ENCODE results near the gene HMGXB4. TPM values are rescaled to one million over a fixed set of nuclear protein-coding genes. Genes with fewer than 3 reads are reported as not detected.

The HMGXB4 gene
- total and polyA plus RNA-seq, 2 donors (not counting 1 experiment from before 2014, with no cell fraction given), result 5.9 to 25.2 TPM

DNA sequence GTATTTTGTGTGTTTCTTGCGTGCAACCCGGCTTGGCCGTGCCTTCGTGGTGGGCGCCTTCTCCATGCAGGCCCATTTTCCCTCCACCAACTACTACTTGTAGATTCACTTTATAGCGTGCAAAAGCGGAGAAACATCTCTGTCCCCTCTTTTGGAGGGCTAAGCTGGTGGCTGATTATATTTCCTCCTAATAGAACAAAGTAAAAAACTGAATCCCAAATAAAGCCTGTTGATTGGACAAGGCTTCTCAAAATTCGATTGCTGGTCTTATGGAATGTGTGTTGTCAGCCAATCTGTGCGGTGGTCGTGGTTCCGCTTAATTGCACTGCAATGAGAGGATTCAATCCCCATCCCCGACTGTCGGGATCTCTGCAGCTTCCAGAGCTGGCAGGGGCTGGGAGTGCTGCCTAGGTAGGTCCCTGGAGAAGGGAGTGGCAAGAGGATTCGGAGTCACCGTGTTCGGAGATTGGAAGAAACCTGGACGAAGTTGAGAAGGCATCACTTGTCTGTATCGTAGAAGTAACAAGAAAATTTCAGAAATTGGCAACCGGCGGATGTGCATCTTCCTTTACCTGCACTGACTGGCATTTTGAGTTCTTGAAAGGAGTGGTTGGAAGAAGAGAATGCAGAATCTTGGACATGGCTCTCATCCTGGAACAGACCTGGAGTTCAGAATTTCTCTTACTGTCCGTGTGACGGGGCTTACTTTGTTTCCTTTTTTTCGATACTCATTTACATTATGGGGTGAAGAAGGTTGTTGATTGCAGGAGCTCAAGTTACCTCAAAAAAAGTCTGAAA, 1.1 kb downstream of the HMGXB4 start:
- Histone ChIP-seq H3K9ac (ENCODE audit: low read length) (peak overlapping the region; percentile 95), H3K4me2 (replicated peaks; ENCODE audit: low read depth, low read length, poor library complexity, severe bottlenecking) (peak overlapping the region; percentile 83), H3K4me3 (ENCODE audit: control extremely low read depth in 1 of 5, extremely low read depth in 1 of 5, insufficient read depth in 1 of 5, low read depth in 2 of 5, low read length in 4 of 5) (peak overlapping the region; percentile 53 to 79 (median 71)), H3K9me3 (ENCODE audit: control extremely low read depth in 1 of 3, control insufficient read depth in 2 of 3, insufficient read depth in 1 of 3, low read length in 2 of 3) (no peaks in the 10 kb centered on the region), H2AFZ (ENCODE audit: insufficient read depth, low read depth, low read length, poor library complexity, severe bottlenecking) (peak overlapping the region; percentile 94), H3K27me3 (replicated peaks in 1 of 4; ENCODE audit: control extremely low read depth in 1 of 4, control insufficient read depth in 3 of 4, insufficient read depth in 4 of 4, low read length in 3 of 4) (no peaks in the 10 kb centered on the region), H3K27ac (ENCODE audit: low read length in 2 of 2) (peak overlapping the region; percentile 71 to 91), H4K20me1 (ENCODE audit: control insufficient read depth, insufficient read depth, low read length, poor library complexity, severe bottlenecking) (no peaks in the 10 kb centered on the region), H3K79me2 (ENCODE audit: control insufficient read depth, insufficient read depth, low read length) (peaks cover 33% of the 10 kb centered on the region), H3K4me1 (ENCODE audit: control insufficient read depth in 2 of 2, insufficient read depth in 2 of 2, low read length in 2 of 2) (peaks cover 12 to 15% of the 10 kb centered on the region in 2 donors), H3K36me3 (replicated peaks in 1 of 2; ENCODE audit: control extremely low read depth in 1 of 2, control insufficient read depth in 1 of 2, extremely low read depth in 1 of 2, insufficient read depth in 2 of 2, low read length in 1 of 2) (peaks cover 0 to 9% of the 10 kb centered on the region in 2 experiments)
- H3K4me1 Mint-ChIP-seq, result peaks cover 21% of the 10 kb centered on the region
- ATAC-seq (ENCODE audit: low read depth) (no peak), DNase-seq (no peak)
- peak overlapping the region; percentile 92 for H3K4me3 Mint-ChIP-seq
- CTCF ChIA-PET, result interaction anchor here (0.7 to 1.7 kb wide), 8 partner anchors 8 to 93 kb away, joined by 3 to 8 read pairs (median 4); partner anchors contain the start of gene TOM1
- TF ChIP-seq EZH2 (IDR thresholded peaks at IDR 0.05; ENCODE audit: borderline replicate concordance, insufficient read depth, low read depth, low read length, poor library complexity, severe bottlenecking), result no peak
- TF ChIP-seq, protein P1, sequence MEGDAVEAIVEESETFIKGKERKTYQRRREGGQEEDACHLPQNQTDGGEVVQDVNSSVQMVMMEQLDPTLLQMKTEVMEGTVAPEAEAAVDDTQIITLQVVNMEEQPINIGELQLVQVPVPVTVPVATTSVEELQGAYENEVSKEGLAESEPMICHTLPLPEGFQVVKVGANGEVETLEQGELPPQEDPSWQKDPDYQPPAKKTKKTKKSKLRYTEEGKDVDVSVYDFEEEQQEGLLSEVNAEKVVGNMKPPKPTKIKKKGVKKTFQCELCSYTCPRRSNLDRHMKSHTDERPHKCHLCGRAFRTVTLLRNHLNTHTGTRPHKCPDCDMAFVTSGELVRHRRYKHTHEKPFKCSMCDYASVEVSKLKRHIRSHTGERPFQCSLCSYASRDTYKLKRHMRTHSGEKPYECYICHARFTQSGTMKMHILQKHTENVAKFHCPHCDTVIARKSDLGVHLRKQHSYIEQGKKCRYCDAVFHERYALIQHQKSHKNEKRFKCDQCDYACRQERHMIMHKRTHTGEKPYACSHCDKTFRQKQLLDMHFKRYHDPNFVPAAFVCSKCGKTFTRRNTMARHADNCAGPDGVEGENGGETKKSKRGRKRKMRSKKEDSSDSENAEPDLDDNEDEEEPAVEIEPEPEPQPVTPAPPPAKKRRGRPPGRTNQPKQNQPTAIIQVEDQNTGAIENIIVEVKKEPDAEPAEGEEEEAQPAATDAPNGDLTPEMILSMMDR (IDR thresholded peaks at IDR 0.05), result no peak
- intact Hi-C loops (cut with micrococcal nuclease), result loop anchor here (5.0 kb wide), 2 partner anchors 94 to 1269 kb away; partner anchors contain the start of gene EIF3D
- POLR2A ChIA-PET, result interaction anchor here (1.0 to 2.3 kb wide), 3 partner anchors 41 to 152 kb away, joined by 3 to 20 read pairs (median 4); partner anchors contain the start of gene TOM1
- H3K9me3 Mint-ChIP-seq (ENCODE audit: insufficient read depth), result no peaks in the 10 kb centered on the region
- 78% methylated on average over 13 of the region's 23 CpGs for WGBS (ENCODE audit: insufficient coverage)
- H3K27ac Mint-ChIP-seq, result peak overlapping the region; percentile 94
- H3K27me3 Mint-ChIP-seq, result no peaks in the 10 kb centered on the region

GRCh38 chr22:35264986-35265385, 7.7 kb downstream of the HMGXB4 start:
- ChIA-PET CTCF (no interaction called here), POLR2A (no interaction called here)
- Histone ChIP-seq H3K9ac (ENCODE audit: low read length) (no peak overlapping the region), H3K4me3 (ENCODE audit: control extremely low read depth in 1 of 5, extremely low read depth in 1 of 5, insufficient read depth in 1 of 5, low read depth in 2 of 5, low read length in 4 of 5) (no peak overlapping the region), H3K9me3 (ENCODE audit: control extremely low read depth in 1 of 3, control insufficient read depth in 2 of 3, insufficient read depth in 1 of 3, low read length in 2 of 3) (no peaks in the 10 kb centered on the region), H3K79me2 (ENCODE audit: control insufficient read depth, insufficient read depth, low read length) (peaks cover 31% of the 10 kb centered on the region), H3K4me2 (replicated peaks; ENCODE audit: low read depth, low read length, poor library complexity, severe bottlenecking) (no peak overlapping the region), H3K27me3 (replicated peaks in 1 of 4; ENCODE audit: control extremely low read depth in 1 of 4, control insufficient read depth in 3 of 4, insufficient read depth in 4 of 4, low read length in 3 of 4) (no peaks in the 10 kb centered on the region), H2AFZ (ENCODE audit: insufficient read depth, low read depth, low read length, poor library complexity, severe bottlenecking) (no peak overlapping the region), H3K4me1 (ENCODE audit: control insufficient read depth in 2 of 2, insufficient read depth in 2 of 2, low read length in 2 of 2) (no peaks in the 10 kb centered on the region), H3K27ac (ENCODE audit: low read length in 2 of 2) (no peak overlapping the region), H4K20me1 (ENCODE audit: control insufficient read depth, insufficient read depth, low read length, poor library complexity, severe bottlenecking) (no peaks in the 10 kb centered on the region), H3K36me3 (replicated peaks in 1 of 2; ENCODE audit: control extremely low read depth in 1 of 2, control insufficient read depth in 1 of 2, extremely low read depth in 1 of 2, insufficient read depth in 2 of 2, low read length in 1 of 2) (peaks cover 20 to 53% of the 10 kb centered on the region in 2 experiments)
- intact Hi-C loops (cut with micrococcal nuclease), result no loop called here
- Mint-ChIP-seq H3K4me1 (no peaks in the 10 kb centered on the region), H3K27ac (no peak overlapping the region), H3K27me3 (no peaks in the 10 kb centered on the region), H3K4me3 (no peak overlapping the region), H3K9me3 (ENCODE audit: insufficient read depth) (no peaks in the 10 kb centered on the region)
- DNase-seq (no peak), ATAC-seq (ENCODE audit: low read depth) (no peak)
- 99% methylated on average over 7 of the region's 7 CpGs for WGBS (ENCODE audit: insufficient coverage)
- TF ChIP-seq, protein P1 (IDR thresholded peaks at IDR 0.05), result no peak
- TF ChIP-seq EZH2 (IDR thresholded peaks at IDR 0.05; ENCODE audit: borderline replicate concordance, insufficient read depth, low read depth, low read length, poor library complexity, severe bottlenecking), result no peak

Measured in B cell (primary cell).